HG02943 (cell line): ENCODE data around the gene ARID1B.
"Not testable (repeated sequence)": the region's sequence is repeated elsewhere in the genome, so short reads cannot be mapped to it uniquely, and the experiment has no call there.

Experiments used
- ATAC-seq: cut with Tn5 transposase; IDR thresholded peaks from one replicate; pipeline ENCODE4 v1.9.1; 2021; ENCODE audit warnings: mild to moderate bottlenecking, low read depth, moderate library complexity; ENCODE audit not compliant: unreplicated experiment

ARID1B gene

DNA sequence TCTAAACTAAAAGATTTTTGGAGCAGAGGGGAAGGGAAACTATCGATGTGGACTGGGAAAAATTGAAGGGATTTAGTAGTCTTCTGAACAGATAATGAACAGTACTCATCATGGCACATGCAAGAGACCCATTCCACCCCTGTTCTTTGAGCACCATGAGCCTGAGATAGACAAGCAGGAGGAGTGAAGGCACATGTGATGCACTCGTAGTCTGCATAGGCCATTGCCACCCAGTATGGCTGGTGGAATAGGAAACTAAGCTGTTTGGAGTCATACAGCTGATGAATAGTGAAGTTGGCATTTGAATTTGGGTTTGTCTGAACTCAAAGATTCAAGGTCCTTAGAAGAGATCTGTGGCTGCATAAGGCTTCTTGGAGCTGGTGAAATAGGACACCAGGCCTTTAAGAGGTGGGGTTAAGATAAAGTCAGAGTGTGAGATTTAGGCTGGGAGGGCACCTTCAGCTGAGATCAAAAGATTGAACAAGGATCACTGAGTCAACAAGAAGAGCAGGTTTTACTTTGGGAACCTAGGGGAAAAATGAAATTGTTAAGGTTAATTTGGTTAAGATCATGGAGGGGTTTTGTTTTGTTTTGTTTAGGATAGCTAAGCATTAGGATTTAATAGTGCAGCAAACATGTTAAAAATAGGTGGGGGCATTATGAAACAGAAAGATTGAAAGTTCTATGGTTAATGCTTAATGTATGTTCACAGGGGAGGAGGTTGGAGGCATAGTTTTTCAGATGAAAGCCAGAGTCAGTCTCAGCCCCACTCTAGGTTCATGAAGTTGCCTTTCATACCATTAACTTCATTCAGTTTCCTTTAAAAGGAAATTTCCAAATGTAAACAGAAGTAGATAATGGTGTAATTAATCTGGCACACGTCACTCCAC, 148.8 kb downstream of the ARID1B start:
- peak; percentile 77 for ATAC-seq

GRCh38 chr6:156928126-156928525, 150.9 kb downstream of the ARID1B start:
- no peak for ATAC-seq

DNA sequence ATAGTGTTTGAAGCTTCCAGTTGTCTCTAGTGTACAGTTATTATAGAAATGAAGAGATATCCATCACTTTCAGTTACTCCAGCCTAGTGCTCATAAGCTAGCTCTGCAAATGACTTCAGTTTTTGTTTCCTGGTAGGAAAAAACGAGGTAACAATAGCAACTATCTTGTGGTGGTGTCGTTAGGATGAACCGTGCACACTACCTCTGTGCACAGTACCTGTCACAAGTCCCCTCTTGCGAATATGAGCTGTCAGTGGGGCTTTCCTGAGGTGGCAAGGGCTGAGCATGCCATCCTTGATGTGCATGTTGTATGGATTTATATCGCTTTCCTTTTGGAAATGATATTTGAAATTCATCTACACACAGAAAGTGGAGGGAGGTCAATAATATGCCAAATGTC, 151.8 kb downstream of the ARID1B start:
- ATAC-seq, result no peak

GRCh38 chr6:156931283-156931682, 154.1 kb downstream of the ARID1B start:
- no peak for ATAC-seq

- no peak for ATAC-seq
These were observed 156.3 kb downstream of the ARID1B start for GRCh38 chr6:156933201-156934068.

DNA sequence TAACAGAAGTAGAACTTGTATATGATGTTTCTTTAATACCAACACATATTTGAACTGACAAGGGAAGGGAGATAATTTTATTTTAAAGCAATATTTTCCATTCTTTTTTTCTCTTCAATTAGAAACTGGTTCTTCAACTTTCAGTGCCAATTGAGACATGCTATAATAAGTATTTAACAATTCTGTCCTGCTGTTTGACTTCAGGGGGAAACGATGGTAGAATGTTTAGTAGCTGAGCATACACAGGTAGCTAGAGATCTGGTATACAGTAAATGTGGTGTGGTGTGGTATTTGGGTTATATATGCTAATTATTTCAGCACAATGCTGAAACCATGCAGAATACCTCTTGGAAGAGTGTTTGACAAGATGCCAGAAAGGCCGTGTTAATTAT, 156.9 kb downstream of the ARID1B start:
- no peak for ATAC-seq

GRCh38 chr6:156935000-156935399, 157.8 kb downstream of the ARID1B start:
- no peak for ATAC-seq

GRCh38 chr6:156938143-156938542, 161.0 kb downstream of the ARID1B start:
- no peak for ATAC-seq

- no peak for ATAC-seq
These were observed 163.0 kb downstream of the ARID1B start for GRCh38 chr6:156940221-156940620.

DNA sequence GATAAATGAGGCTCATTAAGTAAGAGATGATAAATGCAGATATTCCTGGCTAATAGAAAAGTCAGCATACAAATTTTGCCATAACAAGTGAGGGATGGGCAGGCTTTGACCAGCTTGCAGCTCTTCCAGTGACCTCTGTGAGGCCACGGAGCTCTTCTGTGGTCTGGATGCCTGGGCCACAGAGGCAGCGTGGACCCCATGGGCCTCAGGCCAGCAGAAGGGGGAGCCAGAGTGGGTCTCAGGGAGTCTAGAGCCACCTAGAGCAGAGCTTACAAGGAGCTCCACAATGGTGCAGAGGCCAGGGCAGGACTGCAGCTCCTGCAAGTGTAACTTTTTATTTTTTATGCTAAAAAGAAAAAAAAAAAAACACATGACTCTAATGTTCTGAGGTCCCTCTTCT, 165.1 kb downstream of the ARID1B start:
- no peak for ATAC-seq

- ATAC-seq, result no peak
These were observed 166.0 kb downstream of the ARID1B start for GRCh38 chr6:156943166-156943565.

- no peak for ATAC-seq
These were observed 166.6 kb downstream of the ARID1B start for GRCh38 chr6:156943816-156944215.

- ATAC-seq, result no peak
These were observed 167.2 kb downstream of the ARID1B start for GRCh38 chr6:156944412-156944811.

DNA sequence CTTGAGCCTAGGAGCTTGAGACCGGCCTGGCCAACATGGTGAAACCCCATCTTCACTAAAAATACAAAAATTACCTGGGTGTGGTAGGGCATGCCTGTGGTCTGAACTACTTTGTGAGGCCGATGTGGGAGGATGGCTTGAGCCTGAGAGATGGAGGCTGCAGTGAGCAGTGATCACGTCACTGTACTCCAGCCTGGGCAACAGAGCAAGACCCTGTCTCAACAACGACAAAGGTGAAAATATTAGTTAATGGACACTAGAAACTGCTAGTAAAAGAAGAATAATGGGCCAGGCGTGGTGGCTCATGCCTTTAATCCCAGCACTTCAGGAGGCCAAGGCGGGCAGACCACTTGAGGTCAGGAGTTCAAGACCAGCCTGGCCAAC, 168.6 kb downstream of the ARID1B start:
- ATAC-seq, result not testable (repeated sequence)

DNA sequence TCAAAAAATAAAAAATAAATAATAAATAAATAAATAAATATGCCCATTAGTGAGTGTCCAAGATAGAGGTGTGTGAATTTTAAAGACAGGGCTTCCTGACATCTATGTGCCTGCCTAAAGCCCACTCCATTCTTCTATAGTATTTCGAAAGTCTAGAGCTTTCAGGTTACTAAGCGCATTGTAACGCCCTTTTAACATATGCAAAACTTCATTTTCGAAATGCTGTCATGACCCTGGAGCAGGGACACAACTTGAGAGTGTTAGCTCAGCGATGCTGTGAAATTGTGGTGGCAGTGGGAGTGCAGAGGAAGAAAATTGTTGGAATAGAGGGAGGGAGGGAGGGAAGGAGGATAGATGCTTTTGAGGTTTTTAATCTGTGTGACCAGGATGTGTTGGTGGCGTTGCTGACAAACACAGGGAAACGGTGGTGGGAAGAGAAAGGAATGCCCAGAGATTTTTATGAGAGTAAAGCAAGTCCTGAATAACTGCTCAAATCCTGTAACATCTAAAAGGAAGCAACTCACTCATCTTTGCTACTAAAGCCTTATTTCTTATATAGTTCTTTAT, 169.3 kb downstream of the ARID1B start:
- ATAC-seq, result no peak

DNA sequence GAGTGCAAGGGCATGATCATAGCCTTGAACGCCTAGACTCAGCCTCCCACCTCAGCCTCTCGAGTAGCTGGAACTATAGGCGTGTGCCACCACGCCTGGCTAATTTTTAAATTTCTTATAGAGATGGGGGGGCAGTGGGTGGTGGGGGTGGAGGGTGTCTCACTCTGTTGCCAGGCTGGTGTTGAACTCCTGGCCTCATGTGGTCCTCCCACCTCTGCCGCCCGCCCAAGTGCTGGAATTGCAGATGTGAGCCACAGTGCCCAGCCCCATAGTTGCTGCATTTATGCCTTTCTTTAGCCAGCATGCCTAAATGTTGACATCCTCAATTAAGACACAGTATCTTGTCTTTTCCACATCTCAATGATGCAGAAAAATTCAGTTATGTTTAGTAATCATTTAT, 171.1 kb downstream of the ARID1B start:
- no peak for ATAC-seq

- no peak for ATAC-seq
These were observed 171.6 kb downstream of the ARID1B start for GRCh38 chr6:156948807-156949206.

DNA sequence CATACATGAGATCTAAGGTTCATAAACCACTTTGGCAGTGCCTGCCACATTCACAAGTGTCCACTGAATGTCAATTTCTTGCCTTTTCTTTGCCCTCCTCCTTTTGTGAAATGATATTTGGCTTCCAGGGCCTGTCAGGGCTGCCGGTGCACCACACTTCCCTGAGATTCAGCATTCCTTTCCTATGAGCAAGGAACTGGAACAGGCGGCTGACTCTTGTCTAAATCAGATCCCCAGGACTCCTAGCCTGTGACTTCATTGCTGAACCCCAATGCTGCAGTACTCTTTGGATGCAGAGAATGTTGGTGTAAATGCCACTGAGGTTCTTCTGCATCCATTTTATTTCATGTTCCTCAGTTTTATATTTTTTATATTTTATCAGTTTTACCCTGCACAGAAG, 172.2 kb downstream of the ARID1B start:
- no peak for ATAC-seq

DNA sequence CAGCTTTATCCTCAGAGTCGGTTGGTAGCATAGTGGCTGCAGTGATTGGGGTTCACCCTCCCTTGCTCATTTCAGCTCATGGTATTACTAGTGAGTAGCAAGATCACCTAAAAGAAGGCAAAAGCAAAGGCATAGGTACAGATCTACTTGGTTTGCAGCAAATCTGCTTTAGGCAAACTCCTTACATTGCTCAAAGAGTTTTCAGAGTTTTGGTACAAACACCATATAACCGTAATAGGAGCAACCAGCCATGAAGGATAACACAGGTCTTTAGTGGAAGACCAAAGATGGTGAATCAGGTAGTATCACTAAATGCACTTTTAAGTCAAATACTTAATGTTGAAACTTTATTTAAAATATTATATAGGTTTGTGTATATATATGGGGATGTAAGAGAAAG, 172.9 kb downstream of the ARID1B start:
- no peak for ATAC-seq

DNA sequence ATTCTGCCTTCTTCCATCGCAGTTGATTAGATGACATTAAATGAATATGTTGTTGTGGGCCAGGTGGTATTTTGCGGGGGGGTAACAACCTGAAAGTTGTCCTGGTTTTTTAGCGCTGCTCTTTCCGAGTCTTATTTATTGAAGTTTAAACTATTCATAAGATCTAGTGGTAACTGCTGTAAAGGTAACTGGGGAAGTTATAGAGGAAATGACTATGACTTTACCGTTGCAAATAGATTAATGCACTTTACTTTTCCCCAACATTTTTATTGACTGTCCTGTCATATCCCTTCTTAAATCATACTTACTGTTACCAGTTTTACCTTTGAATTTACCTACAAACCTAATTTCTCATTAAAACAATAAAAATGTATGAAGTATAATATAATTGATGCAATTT, 173.4 kb downstream of the ARID1B start:
- no peak for ATAC-seq

GRCh38 chr6:156952401-156952800, 175.2 kb downstream of the ARID1B start:
- ATAC-seq, result no peak
